ENCODE data around the gene FAM216B. TPM values are rescaled to one million over a fixed set of nuclear protein-coding genes. Genes with fewer than 3 reads are reported as not detected.

The FAM216B gene
- total and polyA plus RNA-seq, 10 of the 15 experiments (the other 5 are each of a cell fraction or from before 2014, with no cell fraction given) = not detected

GRCh38 chr13:42746866-42747265, 34.5 kb upstream of the FAM216B start:
- H3K27me3 ChIP-seq (replicated peaks in 1 of 2; ENCODE audit: control insufficient read depth in 2 of 2, insufficient read depth in 2 of 2, low read length in 1 of 2) = no peaks in the 10 kb centered on the region; a peak in 2 of 4 replicates
- no peak for ATAC-seq
- H2AFZ ChIP-seq (ENCODE audit: control insufficient read depth, low read depth, low read length) = no peak overlapping the region
- WGBS (ENCODE audit: insufficient coverage, insufficient replicate concordance, low lambda C conversion rate, missing lambda C conversion rate) = 56% methylated on average over 2 of the region's 2 CpGs
- TF ChIP-seq POLR2AphosphoS5 (IDR thresholded peaks at IDR 0.05; ENCODE audit: low read length) (no peak), FOS (IDR thresholded peaks at IDR 0.05; ENCODE audit: borderline replicate concordance, extremely low read depth, insufficient read length) (no peak), RFX5 (IDR thresholded peaks at IDR 0.05; ENCODE audit: low read depth, low read length) (no peak), PBX3 (IDR thresholded peaks at IDR 0.05; ENCODE audit: insufficient replicate concordance, low read depth, low read length) (no peak), FOXM1 (IDR thresholded peaks at IDR 0.05; ENCODE audit: low read depth, low read length) (no peak), EZH2 (IDR thresholded peaks at IDR 0.05; ENCODE audit: borderline replicate concordance, control insufficient read depth, low read depth, low read length) (no peak), PKNOX1 (IDR thresholded peaks at IDR 0.05) (no peak)
- RAD21 ChIA-PET (ENCODE audit: unreplicated experiment) = no interaction called here
- no peaks in the 10 kb centered on the region for H4K20me1 ChIP-seq (ENCODE audit: control insufficient read depth, insufficient read depth)
- no peak overlapping the region for H3K9ac ChIP-seq (ENCODE audit: control insufficient read depth, insufficient read depth, low read length)
- intact Hi-C loops (cut with micrococcal nuclease; ENCODE audit: unreplicated experiment) = no loop called here
- POLR2A ChIA-PET = no interaction called here
- DNase-seq (ENCODE audit: low read depth, low spot score) = no peak
- H3K4me3 ChIP-seq = no peak overlapping the region
- H3K36me3 ChIP-seq (ENCODE audit: control insufficient read depth in 2 of 2, insufficient read depth in 2 of 2, low read length in 1 of 2) = no peaks in the 10 kb centered on the region
- FAIRE-seq = no peak
- H3K4me1 ChIP-seq (ENCODE audit: control insufficient read depth, insufficient read depth, low read length) = no peaks in the 10 kb centered on the region
- in situ Hi-C loops (cut with MboI) = no loop called here
- H3K79me2 ChIP-seq (ENCODE audit: control insufficient read depth, insufficient read depth, low read length) = no peaks in the 10 kb centered on the region
- SMC1A ChIA-PET (ENCODE audit: uncharacterized antibody, unreplicated experiment) = no interaction called here
- CTCF ChIA-PET = no interaction called here
- H3K4me2 ChIP-seq (ENCODE audit: control insufficient read depth, insufficient read depth) = no peak overlapping the region
- no peaks in the 10 kb centered on the region; the same call in 2 of the 3 replicates for H3K9me3 ChIP-seq (replicated peaks; ENCODE audit: control insufficient read depth, insufficient read depth, low read length)
- no peak overlapping the region for H3K27ac ChIP-seq (ENCODE audit: control insufficient read depth, insufficient read depth)
- BruUV-seq (replicated peaks) = no TSS peak

Data from GM12878 (cell line).